Measurements from ENCODE around the gene P4HA3.

The P4HA3 gene

GRCh38 chr11:74316772-74317505 lies 5.5 kb upstream of the P4HA3 start:
- no peak for DNase-seq (ENCODE audit: low spot score)

GRCh38 chr11:74312326-74312725 lies 886 bp upstream of the P4HA3 start:
- no peak for DNase-seq (ENCODE audit: low spot score)

- DNase-seq (ENCODE audit: low spot score): no peak
These were observed 583 bp downstream of the P4HA3 start for GRCh38 chr11:74310857-74311256.

- no peak for DNase-seq (ENCODE audit: low spot score)
These were observed 4.0 kb downstream of the P4HA3 start for GRCh38 chr11:74307434-74307833.

- no peak for DNase-seq (ENCODE audit: low spot score)
These were observed 4.8 kb downstream of the P4HA3 start for GRCh38 chr11:74306435-74307175.

GRCh38 chr11:74299015-74299414 lies 12.4 kb downstream of the P4HA3 start:
- DNase-seq (ENCODE audit: low spot score): no peak

- no peak for DNase-seq (ENCODE audit: low spot score)
These were observed 14.0 kb downstream of the P4HA3 start for GRCh38 chr11:74297484-74297883.

- DNase-seq (ENCODE audit: low spot score): no peak
These were observed 22.5 kb downstream of the P4HA3 start for GRCh38 chr11:74288911-74289310.

GRCh38 chr11:74288161-74288560 lies 23.3 kb downstream of the P4HA3 start:
- no peak for DNase-seq (ENCODE audit: low spot score)

- DNase-seq (ENCODE audit: low spot score): no peak
These were observed 27.0 kb downstream of the P4HA3 start for GRCh38 chr11:74284466-74284865.

GRCh38 chr11:74283580-74284180 lies 27.8 kb downstream of the P4HA3 start:
- no peak for DNase-seq (ENCODE audit: low spot score)

GRCh38 chr11:74282914-74283371 lies 28.5 kb downstream of the P4HA3 start:
- DNase-seq (ENCODE audit: low spot score): no peak

- no peak for DNase-seq (ENCODE audit: low spot score)
These were observed 29.0 kb downstream of the P4HA3 start for GRCh38 chr11:74282421-74282820.

- no peak for DNase-seq (ENCODE audit: low spot score)
These were observed 30.9 kb downstream of the P4HA3 start for GRCh38 chr11:74280494-74280893.

GRCh38 chr11:74279256-74279655 lies 32.2 kb downstream of the P4HA3 start:
- DNase-seq (ENCODE audit: low spot score): no peak

GRCh38 chr11:74278721-74279161 lies 32.7 kb downstream of the P4HA3 start:
- DNase-seq (ENCODE audit: low spot score): no peak

- no peak for DNase-seq (ENCODE audit: low spot score)
These were observed 33.3 kb downstream of the P4HA3 start for GRCh38 chr11:74278103-74278502.

- no peak for DNase-seq (ENCODE audit: low spot score)
These were observed 34.9 kb downstream of the P4HA3 start for GRCh38 chr11:74276581-74276980.

- DNase-seq (ENCODE audit: low spot score): no peak
These were observed 39.2 kb downstream of the P4HA3 start for GRCh38 chr11:74272276-74272675.

- no peak for DNase-seq (ENCODE audit: low spot score)
These were observed 42.2 kb downstream of the P4HA3 start for GRCh38 chr11:74269161-74269811.

- no peak for DNase-seq (ENCODE audit: low spot score)
These were observed 43.0 kb downstream of the P4HA3 start for GRCh38 chr11:74268456-74268855.

GRCh38 chr11:74267014-74267413 lies 44.4 kb downstream of the P4HA3 start:
- no peak for DNase-seq (ENCODE audit: low spot score)

- DNase-seq (ENCODE audit: low spot score): no peak
These were observed 46.2 kb downstream of the P4HA3 start for GRCh38 chr11:74265256-74265655.

Measured in hematopoietic multipotent progenitor cell treated with erythropoietin and hydrocortisone succinate and interleukin-3 and kit ligand, for 17 days (in vitro differentiated cells).